Measurements from ENCODE around the gene ITPRID1.

ITPRID1 gene

GRCh38 chr7:31652063-31652326 lies 138.1 kb downstream of the ITPRID1 start:
- H3K4me3 ChIP-seq (ENCODE audit: low read length), result no peak overlapping the region
- H3K9ac ChIP-seq (ENCODE audit: low read length), result no peak overlapping the region
- H3K27ac ChIP-seq (ENCODE audit: low read length), result no peak overlapping the region
- no peak overlapping the region for H3K4me2 ChIP-seq (ENCODE audit: low read length)
- H3K27me3 ChIP-seq (ENCODE audit: low read depth, low read length), result no peaks in the 10 kb centered on the region
- H3K9me3 ChIP-seq (ENCODE audit: insufficient read depth, low read length), result no peaks in the 10 kb centered on the region
- H2AFZ ChIP-seq (ENCODE audit: low read depth, low read length), result no peak overlapping the region
- H4K20me1 ChIP-seq (ENCODE audit: insufficient read depth, low read length), result no peaks in the 10 kb centered on the region
- H3K4me1 ChIP-seq (ENCODE audit: low read length), result no peaks in the 10 kb centered on the region
- H3K79me2 ChIP-seq (ENCODE audit: low read length), result no peaks in the 10 kb centered on the region
- H3K36me3 ChIP-seq (replicated peaks; ENCODE audit: low read depth, low read length), result no peaks in the 10 kb centered on the region
- no peak for TF ChIP-seq CTCF (IDR thresholded peaks at IDR 0.05; ENCODE audit: low read depth, low read length)
- no peak for TF ChIP-seq EZH2phosphoT487 (IDR thresholded peaks at IDR 0.05; ENCODE audit: low read depth)

- TF ChIP-seq EZH2phosphoT487 (IDR thresholded peaks at IDR 0.05; ENCODE audit: low read depth) (no peak), CTCF (IDR thresholded peaks at IDR 0.05; ENCODE audit: low read depth, low read length) (no peak)
- H3K27me3 ChIP-seq (ENCODE audit: low read depth, low read length), result no peaks in the 10 kb centered on the region
These were observed 149.2 kb downstream of the ITPRID1 start for GRCh38 chr7:31663072-31663471.

DNA sequence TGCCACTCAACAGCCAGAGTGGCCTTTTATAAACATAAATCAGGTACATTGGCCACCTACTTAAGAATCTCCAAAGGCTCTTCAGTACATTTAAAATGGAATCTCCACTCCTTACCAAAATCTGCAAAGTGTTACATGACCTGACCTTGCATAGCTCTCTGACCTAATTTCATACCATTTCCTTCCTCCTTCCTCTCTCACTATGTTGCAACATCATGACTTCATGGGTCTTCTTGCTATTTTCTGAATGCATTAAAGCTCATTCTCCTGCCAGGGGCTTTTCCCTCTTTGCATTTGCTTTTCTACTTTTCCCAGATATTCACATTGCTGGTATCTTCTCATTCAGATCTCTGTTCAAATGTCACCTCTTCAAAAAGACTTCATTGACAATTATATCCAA lies 151.0 kb downstream of the ITPRID1 start:
- Histone ChIP-seq H3K9ac (ENCODE audit: low read length) (no peak overlapping the region), H3K36me3 (replicated peaks; ENCODE audit: low read depth, low read length) (no peaks in the 10 kb centered on the region), H4K20me1 (ENCODE audit: insufficient read depth, low read length) (no peaks in the 10 kb centered on the region), H3K4me1 (ENCODE audit: low read length) (no peaks in the 10 kb centered on the region), H3K27me3 (ENCODE audit: low read depth, low read length) (no peaks in the 10 kb centered on the region; the same call in 1 of the 2 replicates), H2AFZ (ENCODE audit: low read depth, low read length) (no peak overlapping the region), H3K4me3 (ENCODE audit: low read length) (no peak overlapping the region), H3K4me2 (ENCODE audit: low read length) (no peak overlapping the region), H3K9me3 (ENCODE audit: insufficient read depth, low read length) (no peaks in the 10 kb centered on the region), H3K27ac (ENCODE audit: low read length) (no peak overlapping the region), H3K79me2 (ENCODE audit: low read length) (no peaks in the 10 kb centered on the region)
- TF ChIP-seq EZH2phosphoT487 (IDR thresholded peaks at IDR 0.05; ENCODE audit: low read depth), result no peak
- no peak for TF ChIP-seq CTCF (IDR thresholded peaks at IDR 0.05; ENCODE audit: low read depth, low read length)

More at GRCh38 chr7:31663072-31663471, 149.2 kb downstream of the ITPRID1 start:
- Histone ChIP-seq H3K79me2 (ENCODE audit: low read length) (no peaks in the 10 kb centered on the region), H3K27ac (ENCODE audit: low read length) (no peak overlapping the region), H3K36me3 (replicated peaks; ENCODE audit: low read depth, low read length) (no peaks in the 10 kb centered on the region), H3K4me2 (ENCODE audit: low read length) (no peak overlapping the region), H3K9ac (ENCODE audit: low read length) (no peak overlapping the region), H3K9me3 (ENCODE audit: insufficient read depth, low read length) (no peaks in the 10 kb centered on the region), H4K20me1 (ENCODE audit: insufficient read depth, low read length) (no peaks in the 10 kb centered on the region), H3K4me1 (ENCODE audit: low read length) (no peaks in the 10 kb centered on the region), H3K4me3 (ENCODE audit: low read length) (no peak overlapping the region), H2AFZ (ENCODE audit: low read depth, low read length) (no peak overlapping the region)

DNA sequence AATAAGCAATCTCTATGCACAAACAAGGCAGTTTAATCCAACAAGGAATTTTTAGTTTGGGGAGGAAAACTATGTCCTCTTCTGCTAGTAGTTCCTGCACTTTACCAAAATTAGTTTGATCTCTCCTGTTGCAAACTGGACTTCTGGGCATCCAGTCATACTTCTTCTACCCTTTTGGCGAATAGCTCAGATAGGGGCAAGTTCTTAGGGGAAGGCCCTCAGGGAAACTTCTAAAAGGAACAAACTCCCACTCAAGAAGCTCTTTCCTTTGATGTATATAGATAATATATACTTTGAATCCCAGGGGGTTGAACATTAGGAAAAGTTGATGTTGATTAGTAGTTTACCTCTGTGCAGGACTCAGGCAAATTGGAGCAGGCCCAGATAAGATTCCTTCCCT lies 151.7 kb downstream of the ITPRID1 start:
- no peaks in the 10 kb centered on the region; the same call in 1 of the 2 replicates for H3K27me3 ChIP-seq (ENCODE audit: low read depth, low read length)
- no peaks in the 10 kb centered on the region for H3K4me1 ChIP-seq (ENCODE audit: low read length)
- no peak overlapping the region for H2AFZ ChIP-seq (ENCODE audit: low read depth, low read length)
- no peaks in the 10 kb centered on the region for H3K36me3 ChIP-seq (replicated peaks; ENCODE audit: low read depth, low read length)
- H3K4me3 ChIP-seq (ENCODE audit: low read length), result no peak overlapping the region
- no peak overlapping the region for H3K9ac ChIP-seq (ENCODE audit: low read length)
- no peaks in the 10 kb centered on the region for H4K20me1 ChIP-seq (ENCODE audit: insufficient read depth, low read length)
- TF ChIP-seq CTCF (IDR thresholded peaks at IDR 0.05; ENCODE audit: low read depth, low read length), result no peak
- H3K4me2 ChIP-seq (ENCODE audit: low read length), result no peak overlapping the region
- no peaks in the 10 kb centered on the region for H3K79me2 ChIP-seq (ENCODE audit: low read length)
- H3K9me3 ChIP-seq (ENCODE audit: insufficient read depth, low read length), result no peaks in the 10 kb centered on the region
- no peak overlapping the region for H3K27ac ChIP-seq (ENCODE audit: low read length)

All from OCI-LY3 (cell line).